Right lobe of liver (tissue), 6 donors: ENCODE measurements around the gene GGT6. TPM values are rescaled to one million over a fixed set of nuclear protein-coding genes. Genes with fewer than 3 reads are reported as not detected.
A peak's percentile ranks its signal among the peaks of the same experiment; 100 is the strongest.

Experiments used
- ATAC-seq, 4 donors: fragments of 200-7000 bp; cut with Tn5 transposase; one replicate each; pipeline ENCODE4 v1.9.1; 2020; ENCODE audit warnings: mild to moderate bottlenecking in 4 of 4, moderate library complexity in 4 of 4
- DNase-seq, 3 donors: peaks; one replicate each; pipeline ENCODE4 v3.0.0-alpha.2; 2020
- H3K27ac ChIP-seq, 3 donors: fragments of 200-600 bp; one replicate each; pipeline ENCODE4 v1.8.0; 2022
- H3K27me3 ChIP-seq, 2 donors: fragments of 200-600 bp; one replicate each; pipeline ENCODE4 v1.8.0; 2022
- H3K36me3 ChIP-seq, 4 donors: fragments of 200-600 bp; sonication (generic) in 1 of 4; one replicate each; pipeline versions ENCODE4 v1.5.1 to v1.8.0; 2017 to 2022; ENCODE audit warnings: control low read depth in 1 of 4
- H3K4me1 ChIP-seq, 4 donors: fragments of 200-600 bp; sonication (generic) in 1 of 4; one replicate each; pipeline versions ENCODE4 v1.5.1 to v1.8.0; 2017 to 2022; ENCODE audit warnings: control low read depth in 1 of 4
- H3K4me3 ChIP-seq, 3 donors: fragments of 200-600 bp; one replicate each; pipeline ENCODE4 v1.8.0; 2022
- H3K9me3 ChIP-seq, 4 donors: fragments of 200-600 bp; sonication (generic) in 1 of 4; one replicate each; pipeline versions ENCODE4 v1.5.1 to v1.8.0; 2017 to 2022; ENCODE audit warnings: control low read depth in 1 of 4
- CTCF ChIP-seq, 4 donors: fragments of 200-600 bp in 3 of 4; fragments of 450-650 bp in 1 of 4; IDR thresholded peaks; one replicate each; pipeline versions ENCODE4 v1.5.1 to v1.8.0; 2016 to 2022; ENCODE audit warnings: antibody characterized with exemption in 4 of 4, mild to moderate bottlenecking in 2 of 4
- POLR2A ChIP-seq: fragments of 450-650 bp; IDR thresholded peaks from one replicate; pipeline ENCODE4 v1.6.1; 2017; ENCODE audit warnings: antibody characterized with exemption, mild to moderate bottlenecking
- WGBS: methylation state at CpG from one replicate; pipeline ENCODE4 v1.1.6; 2018; ENCODE audit warnings: low coverage, low lambda C conversion rate; ENCODE audit not compliant: insufficient coverage; ENCODE audit errors: missing lambda C conversion rate; 5-methylcytosine and 5-hydroxymethylcytosine counted together
- intact Hi-C, 2 donors: fragments of 100-400 bp; cut with DNase I; formaldehyde crosslinking; loops; one replicate each; pipeline versions ENCODE4 v1.11.2 to v1.14.1; 2022
- total RNA-seq, 6 experiments: library from RNA; depleted of rRNA in 2 of 6; stranded (reverse); fragments of >200 nt in 2 of 6; fragmentation: NEBNext Ultra II Directional in 3 of 6; extraction: Animal tissue kit (Norgen Biotek cat#: 25700) in 3 of 6; gene quantifications; one replicate each; pipeline versions ENCODE4 v1.1.0 to v1.2.4, GENCODE V29; 2016 to 2023
- donor health status: DM: no; HTN: yes; CAD: no.
- donor health status: DM: no; HTN: no; CAD: no.
- donor health status: DM: no; HTN: no; CAD: no.
- donor health status: DM: no; HTN: yes; CAD: no.
- donor health status: DM: no; HTN: yes; CAD: no.

The GGT6 gene
- total RNA-seq, 6 experiments from 2014 or later = 0.09 to 0.92 (median 0.27) TPM

DNA sequence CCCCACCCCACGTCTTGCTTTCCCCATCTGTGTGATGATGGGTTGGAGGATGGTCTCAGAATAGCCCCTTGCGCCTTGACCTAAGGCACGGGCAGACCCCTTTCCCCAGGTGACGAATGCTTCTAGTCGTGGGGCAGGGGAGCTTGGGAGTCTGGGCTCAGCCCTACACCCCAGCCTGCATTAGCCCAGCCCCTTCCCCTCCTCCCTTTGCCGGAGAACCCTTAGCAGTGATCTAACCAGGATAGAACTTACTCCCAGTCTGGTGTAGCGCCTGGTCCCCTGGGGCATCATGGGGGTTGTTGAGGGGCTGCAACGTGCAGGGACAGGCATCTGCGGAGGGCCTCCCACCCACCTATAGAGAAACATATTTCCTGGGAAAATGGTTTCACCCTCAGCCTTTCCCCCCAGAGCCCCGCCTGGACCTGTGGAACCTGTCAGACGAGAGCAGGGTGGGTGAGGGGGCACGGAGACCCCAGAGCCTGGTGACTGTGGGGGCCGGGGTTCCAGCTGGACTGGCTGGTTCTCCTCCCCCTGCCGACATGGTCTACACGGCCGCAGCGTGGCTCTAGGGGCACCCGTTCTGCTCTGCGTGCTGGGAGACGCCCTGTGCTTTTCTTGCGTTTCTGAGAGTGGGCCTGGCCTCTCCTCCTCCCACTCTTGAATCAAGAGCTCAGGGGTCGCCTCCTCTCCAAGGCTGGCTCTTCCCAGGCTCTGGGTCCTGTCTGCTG is 28.7 kb upstream of the GGT6 start:
- WGBS = 76% methylated on average over 6 of the region's 22 CpGs
- Histone ChIP-seq H3K4me3 (no peak overlapping the region), H3K9me3 (no peaks in the 10 kb centered on the region), H3K27me3 (peaks cover 0 to 2% of the 10 kb centered on the region in 2 donors), H3K36me3 (no peaks in the 10 kb centered on the region), H3K27ac (no peak overlapping the region), H3K4me1 (peaks cover 0 to 8% (median 2%) of the 10 kb centered on the region in 4 donors)
- no peak for ATAC-seq
- intact Hi-C loops = no loop called here
- TF ChIP-seq POLR2A (no peak), CTCF (IDR thresholded peaks at IDR 0.05) (no peak)
- no peak for DNase-seq

DNA sequence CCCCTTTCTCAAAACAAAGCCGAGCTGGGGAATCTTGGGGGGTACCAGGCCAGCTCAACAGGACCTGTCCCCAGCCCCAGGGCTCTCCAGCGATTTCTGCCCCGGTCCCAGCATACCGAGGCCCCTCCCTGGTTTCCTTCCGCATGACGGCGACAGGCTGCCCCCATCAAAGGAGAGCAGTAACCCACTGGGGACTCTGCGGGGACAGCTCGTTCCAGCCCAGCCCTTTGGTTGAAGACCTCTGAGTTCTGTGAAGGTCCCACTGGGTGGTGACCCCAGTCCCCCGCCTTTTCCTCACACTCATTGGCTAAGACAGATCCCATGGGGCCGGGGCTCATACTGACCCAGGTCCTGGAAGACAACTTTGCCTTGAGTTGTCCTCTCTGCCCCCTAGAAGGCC is 28.0 kb upstream of the GGT6 start:
- Histone ChIP-seq H3K27ac (no peak overlapping the region), H3K9me3 (no peaks in the 10 kb centered on the region), H3K36me3 (no peaks in the 10 kb centered on the region), H3K4me1 (peaks cover 0 to 10% (median 3%) of the 10 kb centered on the region in 4 donors), H3K27me3 (peaks cover under 1 to 6% of the 10 kb centered on the region in 2 donors), H3K4me3 (no peak overlapping the region)
- intact Hi-C loops = no loop called here
- WGBS = 51% methylated on average over 7 of the region's 11 CpGs
- DNase-seq (no peak), ATAC-seq (no peak)
- TF ChIP-seq POLR2A (no peak), CTCF (IDR thresholded peaks at IDR 0.05) (no peak)

- H3K27ac ChIP-seq = no peak overlapping the region
- ATAC-seq (peak in 1 of 4 donors; percentile 10), DNase-seq (no peak)
- no peaks in the 10 kb centered on the region for H3K36me3 ChIP-seq
- H3K9me3 ChIP-seq = no peaks in the 10 kb centered on the region
- H3K4me1 ChIP-seq = peaks cover 0 to 10% (median 3%) of the 10 kb centered on the region in 4 donors
- whole genome bisulfite sequencing = 30% methylated on average over 5 of the region's 9 CpGs
- TF ChIP-seq POLR2A (no peak), CTCF (IDR thresholded peaks at IDR 0.05) (no peak)
- intact Hi-C loops = no loop called here
- no peak overlapping the region for H3K4me3 ChIP-seq
- H3K27me3 ChIP-seq = peaks cover 6% of the 10 kb centered on the region in 2 donors
These were observed 27.4 kb upstream of the GGT6 start for GRCh38 chr17:4587803-4588202.

GRCh38 chr17:4587195-4587594 is 26.8 kb upstream of the GGT6 start:
- no peaks in the 10 kb centered on the region for H3K9me3 ChIP-seq
- H3K27ac ChIP-seq = no peak overlapping the region
- peaks cover 0 to 10% (median 3%) of the 10 kb centered on the region in 4 donors for H3K4me1 ChIP-seq
- DNase-seq (no peak), ATAC-seq (no peak)
- H3K4me3 ChIP-seq = no peak overlapping the region
- H3K27me3 ChIP-seq = peaks cover 6 to 7% of the 10 kb centered on the region in 2 donors
- no CpG with 5 or more reads among the region's 7 CpGs for WGBS
- intact Hi-C loops = no loop called here
- no peaks in the 10 kb centered on the region for H3K36me3 ChIP-seq
- TF ChIP-seq POLR2A (no peak), CTCF (IDR thresholded peaks at IDR 0.05) (no peak)
